B cell (primary cell): ENCODE measurements around the gene MYLK4. TPM values are rescaled to one million over a fixed set of nuclear protein-coding genes. Genes with fewer than 3 reads are reported as not detected.

Source experiments
- ATAC-seq: fragments of 200-7000 bp; cut with Tn5 transposase; one replicate; pipeline ENCODE4 v1.10.0; 2021; ENCODE audit warnings: low read depth, mild to moderate bottlenecking, moderate number of reproducible peaks, moderate library complexity
- CTCF ChIA-PET: fragments of 350-600 bp; sonication (Branson Sonifier 250); formaldehyde crosslinking; loops from one replicate; lab custom pipeline; 2021; ENCODE audit warnings: antibody characterized with exemption, inconsistent platforms; lab: Charles Lee
- POLR2A ChIA-PET: fragments of 350-600 bp; sonication (Branson Sonifier 250); formaldehyde crosslinking; loops from one replicate; lab custom pipeline; 2021; ENCODE audit warnings: antibody characterized with exemption; lab: Charles Lee
- DNase-seq: peaks from one replicate; pipeline ENCODE4 v3.0.0; 2013
- H2AFZ ChIP-seq: 2 replicates; pipeline ENCODE4 v1.6.1; 2012; ENCODE audit warnings: mild to moderate bottlenecking, low read depth, low read length; ENCODE audit not compliant: insufficient read depth, poor library complexity, severe bottlenecking
- H3K27ac ChIP-seq, 2 donors: 1 replicate in 1 of 2; 2 replicates in 1 of 2; pipeline ENCODE4 v1.5.1; 2012 to 2013; ENCODE audit warnings: low read length in 2 of 2, mild to moderate bottlenecking in 2 of 2, moderate library complexity in 1 of 2
- H3K27me3 ChIP-seq, 4 experiments: fragments of 200-600 bp in 1 of 4; sonication (generic) in 1 of 4; replicated peaks in 1 of 4; 1 replicate in 2 of 4; 2 replicates in 2 of 4; pipeline versions ENCODE4 v1.6.1 to v1.7.0; 2013 to 2016; ENCODE audit warnings: low read length in 3 of 4, mild to moderate bottlenecking in 2 of 4, mixed read lengths in 1 of 4, moderate library complexity in 1 of 4; ENCODE audit not compliant: insufficient read depth in 4 of 4, control insufficient read depth in 3 of 4; ENCODE audit errors: control extremely low read depth in 1 of 4
- H3K36me3 ChIP-seq, 2 experiments: replicated peaks in 1 of 2; 1 replicate in 1 of 2; 2 replicates in 1 of 2; pipeline versions ENCODE4 v1.6.1 to v1.7.1; 2013; ENCODE audit warnings: low read length in 1 of 2; ENCODE audit not compliant: insufficient read depth in 2 of 2, control insufficient read depth in 1 of 2; ENCODE audit errors: control extremely low read depth in 1 of 2, extremely low read depth in 1 of 2
- H3K4me1 ChIP-seq, 2 donors: fragments of 200-600 bp in 1 of 2; sonication (generic) in 1 of 2; 1 replicate in 1 of 2; 2 replicates in 1 of 2; pipeline versions ENCODE4 v1.5.1 to v1.6.1; 2013 to 2017; ENCODE audit warnings: low read length in 2 of 2; ENCODE audit not compliant: control insufficient read depth in 2 of 2, insufficient read depth in 2 of 2
- H3K4me2 ChIP-seq: replicated peaks from 2 replicates; pipeline ENCODE3; 2012; ENCODE audit warnings: mild to moderate bottlenecking, low read depth, low read length; ENCODE audit not compliant: poor library complexity, severe bottlenecking
- H3K4me3 ChIP-seq, 5 experiments: fragments of 200-600 bp in 1 of 5; sonication (generic) in 1 of 5; 1 replicate in 3 of 5; 2 replicates in 2 of 5; pipeline versions ENCODE4 v1.5.1 to v1.7.0; 2011 to 2016; ENCODE audit warnings: low read length in 4 of 5, mild to moderate bottlenecking in 4 of 5, low read depth in 2 of 5, control low read depth in 1 of 5, moderate library complexity in 1 of 5; ENCODE audit not compliant: insufficient read depth in 1 of 5; ENCODE audit errors: control extremely low read depth in 1 of 5, extremely low read depth in 1 of 5
- H3K79me2 ChIP-seq: fragments of 200-600 bp; sonication (generic); one replicate; pipeline ENCODE4 v1.6.0; 2016; ENCODE audit warnings: low read length; ENCODE audit not compliant: control insufficient read depth, insufficient read depth
- H3K9ac ChIP-seq: fragments of 200-600 bp; sonication (generic); 2 replicates; pipeline ENCODE4 v1.6.1; 2017; ENCODE audit warnings: mild to moderate bottlenecking, low read length, moderate library complexity
- H3K9me3 ChIP-seq, 3 donors: one replicate each; pipeline versions ENCODE4 v1.6.1 to v1.7.1; 2013; ENCODE audit warnings: low read length in 2 of 3; ENCODE audit not compliant: control insufficient read depth in 2 of 3, insufficient read depth in 1 of 3; ENCODE audit errors: control extremely low read depth in 1 of 3
- H4K20me1 ChIP-seq: 2 replicates; pipeline ENCODE4 v1.6.0; 2012; ENCODE audit warnings: mild to moderate bottlenecking, low read length; ENCODE audit not compliant: insufficient read depth, control insufficient read depth, poor library complexity, severe bottlenecking
- H3K27ac Mint-ChIP-seq: one replicate; pipeline ENCODE4 v1.8.0; 2021; ENCODE audit warnings: mixed read lengths
- H3K27me3 Mint-ChIP-seq: one replicate; pipeline ENCODE4 v1.8.0; 2021; ENCODE audit warnings: mixed read lengths
- H3K4me1 Mint-ChIP-seq: one replicate; pipeline ENCODE4 v1.8.0; 2021; ENCODE audit warnings: mixed read lengths
- H3K4me3 Mint-ChIP-seq: one replicate; pipeline ENCODE4 v1.8.0; 2021; ENCODE audit warnings: mixed read lengths
- H3K9me3 Mint-ChIP-seq: one replicate; pipeline ENCODE4 v1.8.0; 2022; ENCODE audit warnings: mixed read lengths; ENCODE audit not compliant: insufficient read depth
- CTCF ChIP-seq: fragments of 200-600 bp; IDR thresholded peaks from one replicate; pipeline ENCODE4 v1.8.0; 2022; ENCODE audit warnings: antibody characterized with exemption, mild to moderate bottlenecking
- EZH2 ChIP-seq: IDR thresholded peaks from 2 replicates; pipeline ENCODE4 v1.6.1; 2012; ENCODE audit warnings: borderline replicate concordance, low read depth, mild to moderate bottlenecking, moderate library complexity, low read length; ENCODE audit not compliant: insufficient read depth, poor library complexity, severe bottlenecking
- WGBS: methylation state at CpG from one replicate; pipeline ENCODE4 v1.1.5; 2013; ENCODE audit warnings: missing lambda C conversion rate; ENCODE audit not compliant: insufficient coverage; 5-methylcytosine and 5-hydroxymethylcytosine counted together
- intact Hi-C: fragments of 100-400 bp; cut with micrococcal nuclease; formaldehyde crosslinking; loops from one replicate; pipeline ENCODE4 v1.10.0; 2022
- polyA plus RNA-seq: library from polyadenylated mRNA; depleted of rRNA; stranded (reverse); fragments of >200 nt; gene quantifications from 2 replicates; pipeline ENCODE4 v1.2.3, GENCODE V29; 2012
- total RNA-seq, 2 donors: library from RNA; stranded (reverse); fragments of 120-200 nt in 1 of 2; gene quantifications; 1 replicate in 1 of 2; 2 replicates in 1 of 2; pipeline versions ENCODE4 v1.2.3 to v1.2.4, GENCODE V29; 2013 to 2022

Gene MYLK4
- total and polyA plus RNA-seq, 2 donors (not counting 1 experiment from before 2014, with no cell fraction given), result 0.51 to 1.2 TPM

- no peak for ATAC-seq
- Mint-ChIP-seq H3K27me3 (peaks cover 3% of the 10 kb centered on the region), H3K4me1 (peaks cover 25% of the 10 kb centered on the region), H3K27ac (no peak overlapping the region), H3K9me3 (no peaks in the 10 kb centered on the region), H3K4me3 (no peak overlapping the region)
- H3K4me1 ChIP-seq, result peaks cover 9% of the 10 kb centered on the region in 2 donors
- H4K20me1 ChIP-seq, result no peaks in the 10 kb centered on the region
- no peaks in the 10 kb centered on the region for H3K79me2 ChIP-seq
- intact Hi-C loops, result no loop called here
- no peaks in the 10 kb centered on the region for H3K27me3 ChIP-seq
- no peak overlapping the region for H3K4me3 ChIP-seq
- H3K9me3 ChIP-seq, result no peaks in the 10 kb centered on the region
- H3K9ac ChIP-seq, result no peak overlapping the region
- POLR2A ChIA-PET, result no interaction called here
- no peak overlapping the region for H3K27ac ChIP-seq
- H3K4me2 ChIP-seq, result no peak overlapping the region
- no peak for DNase-seq
- WGBS, result 44% methylated on average over 3 of the region's 3 CpGs
- CTCF ChIA-PET, result interaction anchor here (1.5 kb wide), 1 partner anchor 34 kb away, joined by 6 read pairs; no protein-coding TSS in a partner anchor
- no peak overlapping the region for H2AFZ ChIP-seq
- TF ChIP-seq EZH2 (no peak), CTCF (no peak)
- no peaks in the 10 kb centered on the region for H3K36me3 ChIP-seq
Observed at GRCh38 chr6:2661651-2662050, 89.1 kb downstream of the MYLK4 start.

- Histone ChIP-seq H3K4me1 (peaks cover 9% of the 10 kb centered on the region in 2 donors), H3K36me3 (no peaks in the 10 kb centered on the region), H3K27ac (no peak overlapping the region), H3K79me2 (no peaks in the 10 kb centered on the region), H3K4me3 (no peak overlapping the region), H3K27me3 (no peaks in the 10 kb centered on the region), H3K4me2 (no peak overlapping the region), H2AFZ (no peak overlapping the region), H4K20me1 (no peaks in the 10 kb centered on the region), H3K9me3 (no peaks in the 10 kb centered on the region), H3K9ac (no peak overlapping the region)
- no peak overlapping the region for H3K27ac Mint-ChIP-seq
- POLR2A ChIA-PET, result no interaction called here
- H3K9me3 Mint-ChIP-seq, result no peaks in the 10 kb centered on the region
- ATAC-seq (no peak), DNase-seq (no peak)
- no peak overlapping the region for H3K4me3 Mint-ChIP-seq
- H3K4me1 Mint-ChIP-seq, result peaks cover 25% of the 10 kb centered on the region
- intact Hi-C loops, result no loop called here
- H3K27me3 Mint-ChIP-seq, result no peaks in the 10 kb centered on the region
- CTCF ChIA-PET, result interaction anchor here (1.5 to 2.6 kb wide), 2 partner anchors 25 to 36 kb away, joined by 6 to 14 read pairs; no protein-coding TSS in a partner anchor
- 89% methylated on average over 4 of the region's 4 CpGs for WGBS
- no peak for TF ChIP-seq CTCF
Observed at GRCh38 chr6:2659882-2660281, 90.8 kb downstream of the MYLK4 start.
